Osteoblast (primary cell): ENCODE data around the gene CCDC92. TPM values are rescaled to one million over a fixed set of nuclear protein-coding genes. Genes with fewer than 3 reads are reported as not detected.

Source experiments
- DNase-seq: peaks from one replicate; pipeline ENCODE4 v3.0.0; 2011; ENCODE audit warnings: low spot score, mixed read lengths; ENCODE audit not compliant: insufficient read length; ENCODE audit errors: missing footprints
- H2AFZ ChIP-seq: 2 replicates; pipeline ENCODE4 v1.6.0; 2011; ENCODE audit warnings: mild to moderate bottlenecking, low read length
- H3K27ac ChIP-seq: 2 replicates; pipeline ENCODE4 v1.5.1; 2011; ENCODE audit warnings: mild to moderate bottlenecking, low read depth, low read length, moderate library complexity
- H3K27me3 ChIP-seq: 2 replicates; pipeline ENCODE4 v1.6.0; 2012; ENCODE audit warnings: mild to moderate bottlenecking, control low read depth, inconsistent platforms, low read length, moderate library complexity; ENCODE audit not compliant: insufficient read depth
- H3K36me3 ChIP-seq: 2 replicates; pipeline ENCODE4 v1.5.1; 2011; ENCODE audit warnings: mild to moderate bottlenecking, low read length, control low read depth, moderate library complexity; ENCODE audit not compliant: insufficient read depth
- H3K4me1 ChIP-seq: 2 replicates; pipeline ENCODE4 v1.5.1; 2011; ENCODE audit warnings: mild to moderate bottlenecking, low read length, control low read depth, moderate library complexity; ENCODE audit not compliant: insufficient read depth
- H3K4me2 ChIP-seq: 2 replicates; pipeline ENCODE4 v1.6.0; 2011; ENCODE audit warnings: mild to moderate bottlenecking, low read length; ENCODE audit not compliant: insufficient read depth
- H3K4me3 ChIP-seq: fragments of 200-600 bp; sonication (generic); 3 replicates; pipeline ENCODE4 v1.5.1; 2012; ENCODE audit warnings: mild to moderate bottlenecking, low read length, inconsistent platforms; ENCODE audit not compliant: insufficient read depth
- H3K79me2 ChIP-seq: 2 replicates; pipeline ENCODE4 v1.6.0; 2012; ENCODE audit warnings: mild to moderate bottlenecking, low read length, control low read depth, inconsistent platforms; ENCODE audit not compliant: insufficient read depth
- H3K9me3 ChIP-seq: 2 replicates; pipeline ENCODE4 v1.5.1; 2011; ENCODE audit warnings: low read depth, low read length, control low read depth
- H4K20me1 ChIP-seq: 2 replicates; pipeline ENCODE4 v1.6.0; 2012; ENCODE audit warnings: mild to moderate bottlenecking, low read length, control low read depth; ENCODE audit not compliant: insufficient read depth
- total RNA-seq: library from RNA; depleted of rRNA; stranded (reverse); fragments of >200 nt; gene quantifications from 2 replicates; pipeline ENCODE4 v1.2.3, GENCODE V29; 2012
- TF ChIP-seq, protein P1 (sequence below): IDR thresholded peaks from 2 replicates; pipeline ENCODE4 v1.5.1; 2011; ENCODE audit warnings: mild to moderate bottlenecking, low read depth, low read length, moderate library complexity; ENCODE audit errors: extremely low read depth

Gene CCDC92
- total RNA-seq, 1 donor = 25.7 TPM

DNA sequence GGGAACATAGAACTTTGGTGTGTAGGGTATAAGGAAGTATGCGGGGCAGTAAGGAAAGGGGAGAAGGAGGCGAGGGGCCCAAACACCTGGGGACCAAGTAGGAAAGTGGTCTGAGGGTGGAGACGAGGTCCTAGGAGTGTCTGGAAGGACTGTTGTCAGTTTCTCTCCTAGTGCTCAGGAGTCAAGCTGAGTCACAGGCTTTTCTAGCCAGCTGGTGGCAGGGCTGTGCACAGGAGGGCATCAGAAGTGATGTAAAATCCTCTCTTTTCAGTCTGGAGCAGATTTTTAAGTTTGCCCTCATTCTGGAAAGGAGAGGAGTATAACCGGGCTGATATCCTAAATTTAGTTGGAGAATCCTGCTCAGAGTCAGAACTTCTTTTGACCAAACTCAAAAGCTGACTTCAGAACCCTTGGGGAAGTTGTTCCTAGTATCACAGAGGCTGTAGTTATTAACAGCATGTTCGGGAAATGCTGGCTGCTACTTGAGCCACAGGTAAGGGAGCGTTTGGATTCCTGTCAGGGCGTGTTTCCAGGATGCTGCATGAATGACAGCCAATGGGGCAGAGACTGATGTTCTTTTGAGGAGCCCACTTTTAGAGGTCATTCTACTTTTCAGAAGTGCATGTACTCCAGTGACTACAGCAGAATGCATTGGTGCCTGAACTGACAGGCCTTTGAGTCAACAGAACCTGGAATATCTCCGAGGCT, 19.6 kb upstream of the CCDC92 start:
- Histone ChIP-seq H3K4me1 (peaks cover 56% of the 10 kb centered on the region), H3K4me3 (no peak overlapping the region), H3K4me2 (no peak overlapping the region), H3K79me2 (peaks cover 28% of the 10 kb centered on the region), H4K20me1 (peaks cover 23% of the 10 kb centered on the region), H3K36me3 (peaks cover 10% of the 10 kb centered on the region), H3K27ac (no peak overlapping the region), H3K9me3 (no peaks in the 10 kb centered on the region), H3K27me3 (no peaks in the 10 kb centered on the region), H2AFZ (no peak overlapping the region)
- TF ChIP-seq, protein P1, sequence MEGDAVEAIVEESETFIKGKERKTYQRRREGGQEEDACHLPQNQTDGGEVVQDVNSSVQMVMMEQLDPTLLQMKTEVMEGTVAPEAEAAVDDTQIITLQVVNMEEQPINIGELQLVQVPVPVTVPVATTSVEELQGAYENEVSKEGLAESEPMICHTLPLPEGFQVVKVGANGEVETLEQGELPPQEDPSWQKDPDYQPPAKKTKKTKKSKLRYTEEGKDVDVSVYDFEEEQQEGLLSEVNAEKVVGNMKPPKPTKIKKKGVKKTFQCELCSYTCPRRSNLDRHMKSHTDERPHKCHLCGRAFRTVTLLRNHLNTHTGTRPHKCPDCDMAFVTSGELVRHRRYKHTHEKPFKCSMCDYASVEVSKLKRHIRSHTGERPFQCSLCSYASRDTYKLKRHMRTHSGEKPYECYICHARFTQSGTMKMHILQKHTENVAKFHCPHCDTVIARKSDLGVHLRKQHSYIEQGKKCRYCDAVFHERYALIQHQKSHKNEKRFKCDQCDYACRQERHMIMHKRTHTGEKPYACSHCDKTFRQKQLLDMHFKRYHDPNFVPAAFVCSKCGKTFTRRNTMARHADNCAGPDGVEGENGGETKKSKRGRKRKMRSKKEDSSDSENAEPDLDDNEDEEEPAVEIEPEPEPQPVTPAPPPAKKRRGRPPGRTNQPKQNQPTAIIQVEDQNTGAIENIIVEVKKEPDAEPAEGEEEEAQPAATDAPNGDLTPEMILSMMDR = no peak
- no peak for DNase-seq

DNA sequence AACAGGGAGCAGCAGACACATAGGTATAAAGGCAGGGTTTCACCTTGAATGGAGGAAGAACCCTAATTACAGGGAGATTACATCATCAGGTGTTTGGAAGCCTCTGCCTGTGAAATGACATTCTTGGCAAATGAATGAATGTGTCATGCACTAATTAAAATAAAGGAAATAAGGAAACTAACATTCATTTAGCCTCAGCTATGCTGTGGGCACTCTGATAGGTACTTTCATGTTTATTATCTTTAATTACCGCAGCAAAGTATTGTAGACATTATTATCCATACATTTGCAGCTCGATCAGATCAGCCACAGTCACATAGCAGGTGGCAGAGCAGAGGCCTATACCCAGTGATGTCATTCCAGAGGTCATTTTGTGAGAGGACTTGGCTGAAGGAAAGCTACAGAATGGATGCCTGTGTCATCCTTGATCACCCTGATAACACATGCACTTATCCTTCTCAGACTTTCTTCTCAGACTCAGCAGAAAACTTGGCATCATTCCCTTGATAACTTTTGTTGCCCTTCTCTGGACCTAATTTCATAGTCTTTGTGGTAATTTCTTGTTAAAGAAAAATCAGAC, 18.8 kb upstream of the CCDC92 start:
- Histone ChIP-seq H3K4me3 (no peak overlapping the region), H3K4me2 (no peak overlapping the region), H4K20me1 (peaks cover 20% of the 10 kb centered on the region), H2AFZ (no peak overlapping the region), H3K27ac (no peak overlapping the region), H3K4me1 (peaks cover 61% of the 10 kb centered on the region), H3K79me2 (peaks cover 30% of the 10 kb centered on the region), H3K27me3 (no peaks in the 10 kb centered on the region), H3K9me3 (no peaks in the 10 kb centered on the region), H3K36me3 (peaks cover 10% of the 10 kb centered on the region)
- no peak for DNase-seq
- TF ChIP-seq, protein P1 = no peak

DNA sequence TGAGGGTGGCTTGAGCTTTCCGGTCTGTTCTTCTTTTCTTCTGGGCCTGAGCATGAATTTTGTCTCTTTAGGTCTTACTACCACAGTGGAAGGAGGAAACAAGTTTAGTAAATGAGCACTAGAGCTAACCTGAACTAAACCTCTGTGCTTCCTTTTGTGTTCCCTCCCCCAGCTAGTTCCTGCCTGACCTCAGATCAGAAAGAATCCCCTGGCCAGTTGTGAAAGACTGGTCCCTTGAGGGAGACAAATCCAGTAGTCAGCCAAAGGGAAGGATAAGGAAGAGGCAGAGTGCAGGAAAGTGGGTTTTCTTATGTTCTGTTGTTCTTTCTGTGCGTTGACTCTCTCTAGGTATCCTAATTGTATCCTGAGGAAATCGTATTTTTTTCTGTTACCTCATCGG, 17.9 kb upstream of the CCDC92 start:
- TF ChIP-seq, protein P1 = no peak
- Histone ChIP-seq H3K4me1 (peaks cover 58% of the 10 kb centered on the region), H3K27me3 (no peaks in the 10 kb centered on the region), H3K27ac (peak overlapping the region; percentile 36), H3K4me2 (peak overlapping the region; percentile 54), H4K20me1 (peaks cover 13% of the 10 kb centered on the region), H3K79me2 (peaks cover 35% of the 10 kb centered on the region), H2AFZ (no peak overlapping the region), H3K4me3 (no peak overlapping the region), H3K36me3 (peaks cover 10% of the 10 kb centered on the region), H3K9me3 (no peaks in the 10 kb centered on the region)
- DNase-seq = peak; percentile 23

DNA sequence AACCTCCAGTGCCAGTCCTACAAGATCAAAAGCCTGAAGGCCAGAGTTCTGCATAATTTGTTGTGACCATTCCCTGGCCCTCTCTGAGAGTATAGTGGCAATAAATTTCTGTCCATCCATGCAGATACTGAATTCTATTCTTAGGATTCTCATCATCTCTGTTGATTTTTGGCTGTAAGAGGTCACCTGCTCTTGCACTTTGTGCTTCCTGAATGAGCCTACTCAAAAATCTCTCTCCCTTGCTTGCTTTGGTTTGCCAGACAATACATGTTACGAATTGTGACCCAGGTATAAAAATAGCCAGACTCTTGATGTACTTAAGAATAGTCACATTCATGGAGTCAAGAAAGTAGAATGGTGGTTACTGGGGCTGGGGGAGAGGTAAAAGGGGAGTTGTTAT, 17.1 kb upstream of the CCDC92 start:
- H3K27me3 ChIP-seq = no peaks in the 10 kb centered on the region
- DNase-seq = no peak
- H3K36me3 ChIP-seq = peaks cover 10% of the 10 kb centered on the region
- no peak overlapping the region for H2AFZ ChIP-seq
- peaks cover 8% of the 10 kb centered on the region for H4K20me1 ChIP-seq
- H3K4me2 ChIP-seq = no peak overlapping the region
- H3K79me2 ChIP-seq = peaks cover 41% of the 10 kb centered on the region
- H3K27ac ChIP-seq = no peak overlapping the region
- no peaks in the 10 kb centered on the region for H3K9me3 ChIP-seq
- TF ChIP-seq, protein P1 = no peak
- H3K4me1 ChIP-seq = peaks cover 50% of the 10 kb centered on the region
- no peak overlapping the region for H3K4me3 ChIP-seq
